HL-60 (cell line): ENCODE results near the gene CYP4A22.

Experiments
- CTCF ChIP-seq: IDR thresholded peaks from one replicate; pipeline ENCODE4 v1.5.1; 2011; ENCODE audit warnings: low read length, control low read depth, inconsistent platforms; ENCODE audit not compliant: insufficient read depth
- GABPA ChIP-seq: IDR thresholded peaks from 2 replicates; pipeline ENCODE4 v1.6.1; 2012; ENCODE audit warnings: low read depth
- POLR2AphosphoS5 ChIP-seq: IDR thresholded peaks from 2 replicates; pipeline ENCODE4 v1.6.1; 2012; ENCODE audit warnings: low read depth
- REST ChIP-seq: IDR thresholded peaks from 2 replicates; pipeline ENCODE4 v1.6.1; 2012; ENCODE audit warnings: low read depth; ENCODE audit not compliant: insufficient replicate concordance
- SPI1 ChIP-seq: IDR thresholded peaks from 2 replicates; pipeline ENCODE4 v1.6.1; 2012; ENCODE audit warnings: low read depth, mild to moderate bottlenecking, borderline replicate concordance

GRCh38 chr1:47189844-47190508, 52.7 kb downstream of the CYP4A22 start, which contains the start of gene PDZK1IP1:
- TF ChIP-seq CTCF: no peak
- TF ChIP-seq GABPA: no peak
- TF ChIP-seq POLR2AphosphoS5: no peak
- no peak for TF ChIP-seq REST
- TF ChIP-seq SPI1: no peak
